ENCODE results near the gene TAF4.

The TAF4 gene

GRCh38 chr20:61980647-61981583 is 84.8 kb downstream of the TAF4 start:
- in situ Hi-C loops (cut with HindIII; ENCODE audit: low sequenced_read_pairs) = no loop called here
- TF ChIP-seq CTCF (IDR thresholded peaks at IDR 0.05; ENCODE audit: low read depth, low read length) = peak; percentile 86
- no peak overlapping the region for H3K4me3 ChIP-seq (ENCODE audit: low read depth, low read length)
- DNase-seq (ENCODE audit: low read depth, low spot score) = peak; percentile 22

GRCh38 chr20:61979701-61980635 is 85.7 kb downstream of the TAF4 start:
- H3K4me3 ChIP-seq (ENCODE audit: low read depth, low read length) = no peak overlapping the region
- TF ChIP-seq CTCF (IDR thresholded peaks at IDR 0.05; ENCODE audit: low read depth, low read length) = no peak
- in situ Hi-C loops (cut with HindIII; ENCODE audit: low sequenced_read_pairs) = no loop called here
- no peak for DNase-seq (ENCODE audit: low read depth, low spot score)

- H3K4me3 ChIP-seq (ENCODE audit: low read depth, low read length) = no peak overlapping the region
- TF ChIP-seq CTCF (IDR thresholded peaks at IDR 0.05; ENCODE audit: low read depth, low read length) = no peak
- DNase-seq (ENCODE audit: low read depth, low spot score) = no peak
- in situ Hi-C loops (cut with HindIII; ENCODE audit: low sequenced_read_pairs) = no loop called here
These were observed 86.6 kb downstream of the TAF4 start for GRCh38 chr20:61979090-61979489.

GRCh38 chr20:61978491-61978890 is 87.2 kb downstream of the TAF4 start:
- no peak overlapping the region for H3K4me3 ChIP-seq (ENCODE audit: low read depth, low read length)
- DNase-seq (ENCODE audit: low read depth, low spot score) = no peak
- TF ChIP-seq CTCF (IDR thresholded peaks at IDR 0.05; ENCODE audit: low read depth, low read length) = no peak
- in situ Hi-C loops (cut with HindIII; ENCODE audit: low sequenced_read_pairs) = no loop called here

DNA sequence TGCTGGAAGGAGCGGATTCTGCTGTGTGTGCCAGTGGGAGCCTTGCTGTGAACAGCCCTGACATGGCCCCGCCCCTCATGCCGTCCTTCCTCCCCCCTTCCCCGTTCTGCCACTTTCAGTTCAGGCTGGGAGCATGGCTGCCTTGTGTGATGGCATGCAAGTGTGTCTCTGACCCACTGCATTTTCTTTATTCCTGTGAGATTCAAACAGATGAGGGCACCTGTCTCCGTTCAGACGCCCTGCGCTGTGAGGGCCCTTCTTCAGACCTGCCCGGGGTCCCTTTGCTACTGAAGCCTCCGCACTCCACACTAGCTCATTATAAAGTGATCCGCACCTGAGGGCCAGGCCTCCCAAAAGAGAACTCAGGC is 88.3 kb downstream of the TAF4 start:
- in situ Hi-C loops (cut with HindIII; ENCODE audit: low sequenced_read_pairs) = no loop called here
- DNase-seq (ENCODE audit: low read depth, low spot score) = no peak
- TF ChIP-seq CTCF (IDR thresholded peaks at IDR 0.05; ENCODE audit: low read depth, low read length) = no peak
- H3K4me3 ChIP-seq (ENCODE audit: low read depth, low read length) = no peak overlapping the region

DNA sequence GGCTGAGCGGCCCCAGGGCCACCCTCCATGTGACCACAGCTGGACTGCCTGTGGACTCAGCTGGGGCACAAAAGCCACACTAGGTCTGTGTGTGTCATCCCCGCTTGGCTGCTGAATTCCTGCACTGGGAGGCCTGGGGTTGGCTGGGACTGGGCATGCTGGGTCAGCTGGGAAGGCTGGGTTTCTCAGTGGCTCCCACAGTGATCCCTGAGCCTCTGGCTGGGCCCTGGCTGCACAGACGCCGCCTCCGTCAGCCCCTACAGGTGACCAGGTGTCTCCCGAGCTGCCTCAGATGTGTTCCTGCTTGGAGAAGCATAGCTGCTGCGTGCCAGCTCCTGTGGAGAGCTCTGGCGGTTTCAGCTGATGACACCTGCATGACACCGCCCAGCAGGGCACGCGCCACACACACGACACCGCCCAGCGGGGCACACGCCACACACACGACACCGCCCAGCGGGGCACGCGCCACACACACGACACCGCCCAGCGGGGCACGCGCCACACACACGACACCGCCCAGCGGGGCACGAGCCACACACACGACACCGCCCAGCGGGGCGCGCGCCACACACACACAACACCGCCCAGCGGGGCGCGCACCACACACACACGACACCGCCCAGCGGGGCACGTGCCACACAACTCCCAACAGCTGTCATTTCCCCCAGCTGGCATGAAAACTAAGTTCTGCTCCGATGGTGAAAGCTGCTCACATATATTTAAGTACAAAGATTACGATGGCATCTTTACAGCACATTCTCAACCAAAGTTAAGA is 88.8 kb downstream of the TAF4 start:
- DNase-seq (ENCODE audit: low read depth, low spot score) = no peak
- H3K4me3 ChIP-seq (ENCODE audit: low read depth, low read length) = no peak overlapping the region
- no peak for TF ChIP-seq CTCF (IDR thresholded peaks at IDR 0.05; ENCODE audit: low read depth, low read length)
- in situ Hi-C loops (cut with HindIII; ENCODE audit: low sequenced_read_pairs) = no loop called here

All from astrocyte of the spinal cord (primary cell).